ENCODE data around the gene SDR42E1. TPM values are rescaled to one million over a fixed set of nuclear protein-coding genes. Genes with fewer than 3 reads are reported as not detected.

SDR42E1 gene
- total RNA-seq, 1 donor from 2014 or later = 0.02 TPM

GRCh38 chr16:82033006-82033405, 21.7 kb upstream of the SDR42E1 start:
- Mint-ChIP-seq H3K27me3 (peaks cover 3% of the 10 kb centered on the region), H3K36me3 (ENCODE audit: insufficient read depth) (no peaks in the 10 kb centered on the region), H3K27ac (no peak overlapping the region), H3K4me3 (ENCODE audit: low read depth) (no peak overlapping the region), H3K9me3 (ENCODE audit: low read depth) (no peaks in the 10 kb centered on the region), H3K4me1 (ENCODE audit: low read depth) (peaks cover 11% of the 10 kb centered on the region)
- no peak for DNase-seq (ENCODE audit: low spot score, unreplicated experiment)
- no peak for TF ChIP-seq CTCF (IDR thresholded peaks at IDR 0.05; ENCODE audit: unreplicated experiment)

GRCh38 chr16:82031116-82032084, 20.1 kb upstream of the SDR42E1 start:
- no peak overlapping the region for H3K27ac Mint-ChIP-seq
- H3K4me1 Mint-ChIP-seq (ENCODE audit: low read depth) = peaks cover 11% of the 10 kb centered on the region
- H3K36me3 Mint-ChIP-seq (ENCODE audit: insufficient read depth) = no peaks in the 10 kb centered on the region
- peaks cover 3% of the 10 kb centered on the region for H3K27me3 Mint-ChIP-seq
- no peak overlapping the region for H3K4me3 Mint-ChIP-seq (ENCODE audit: low read depth)
- no peaks in the 10 kb centered on the region for H3K9me3 Mint-ChIP-seq (ENCODE audit: low read depth)
- TF ChIP-seq CTCF (IDR thresholded peaks at IDR 0.05; ENCODE audit: unreplicated experiment) = peak; percentile 47
- DNase-seq (ENCODE audit: low spot score, unreplicated experiment) = no peak

GRCh38 chr16:82027629-82028064, 16.4 kb upstream of the SDR42E1 start:
- H3K9me3 Mint-ChIP-seq (ENCODE audit: low read depth) = peaks cover 10% of the 10 kb centered on the region
- H3K27me3 Mint-ChIP-seq = peaks cover 12% of the 10 kb centered on the region

GRCh38 chr16:82024883-82025282, 13.6 kb upstream of the SDR42E1 start:
- Mint-ChIP-seq H3K4me1 (ENCODE audit: low read depth) (no peaks in the 10 kb centered on the region), H3K36me3 (ENCODE audit: insufficient read depth) (no peaks in the 10 kb centered on the region), H3K9me3 (ENCODE audit: low read depth) (peaks cover 10% of the 10 kb centered on the region)

More at GRCh38 chr16:82027629-82028064, 16.4 kb upstream of the SDR42E1 start:
- Mint-ChIP-seq H3K4me3 (ENCODE audit: low read depth) (no peak overlapping the region), H3K36me3 (ENCODE audit: insufficient read depth) (no peaks in the 10 kb centered on the region), H3K27ac (no peak overlapping the region), H3K4me1 (ENCODE audit: low read depth) (no peaks in the 10 kb centered on the region)
- TF ChIP-seq CTCF (IDR thresholded peaks at IDR 0.05; ENCODE audit: unreplicated experiment) = no peak
- no peak for DNase-seq (ENCODE audit: low spot score, unreplicated experiment)

More at GRCh38 chr16:82024883-82025282, 13.6 kb upstream of the SDR42E1 start:
- Mint-ChIP-seq H3K27me3 (peaks cover 15% of the 10 kb centered on the region), H3K4me3 (ENCODE audit: low read depth) (no peak overlapping the region), H3K27ac (no peak overlapping the region)
- no peak for TF ChIP-seq CTCF (IDR thresholded peaks at IDR 0.05; ENCODE audit: unreplicated experiment)
- no peak for DNase-seq (ENCODE audit: low spot score, unreplicated experiment)

Measured in progenitor cell of endocrine pancreas (in vitro differentiated cells).